KOPT-K1 (cell line): Measurements from ENCODE around the gene CFAP299.

Experiments
- H3K27ac ChIP-seq: fragments of 200-600 bp; sonication (generic); 2 replicates; pipeline ENCODE4 v1.5.1; 2016; ENCODE audit warnings: antibody characterized with exemption, mild to moderate bottlenecking, low read depth, low read length; ENCODE audit not compliant: poor library complexity, severe bottlenecking
- H3K36me3 ChIP-seq: fragments of 200-600 bp; sonication (generic); 2 replicates; pipeline ENCODE4 v1.5.1; 2017; ENCODE audit warnings: antibody characterized with exemption, mild to moderate bottlenecking, low read length, moderate library complexity; ENCODE audit not compliant: insufficient read depth
- H3K9me3 ChIP-seq: fragments of 200-600 bp; sonication (generic); 2 replicates; pipeline ENCODE4 v1.5.1; 2017; ENCODE audit warnings: antibody characterized with exemption, low read length, mild to moderate bottlenecking; ENCODE audit not compliant: insufficient read depth, poor library complexity, severe bottlenecking

Gene CFAP299

DNA sequence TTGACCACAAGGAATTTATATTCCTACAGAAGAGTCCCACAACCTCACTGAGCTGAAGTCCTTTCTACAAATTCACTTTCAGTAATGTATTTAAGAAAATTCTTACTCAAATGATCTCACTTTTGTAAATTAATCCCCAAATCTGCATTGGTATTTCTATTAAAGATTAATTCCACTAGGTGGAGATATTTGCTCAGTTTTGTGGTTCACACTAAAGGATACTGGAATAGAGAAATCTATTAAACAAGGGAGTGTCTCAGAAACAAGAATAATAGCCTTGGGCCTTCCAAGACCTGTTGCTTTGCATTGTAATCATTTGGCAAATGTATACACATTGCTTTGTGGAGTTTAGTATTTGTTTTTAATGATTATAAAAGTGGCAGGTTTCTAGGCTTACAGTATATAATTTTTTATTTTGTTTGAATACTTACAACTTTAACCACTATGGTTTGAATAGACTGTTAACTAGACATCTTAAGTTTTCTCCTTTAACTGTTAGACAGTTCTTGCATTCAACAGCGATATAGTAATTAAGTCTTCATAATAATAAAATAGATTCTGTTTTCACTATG lies 25.9 kb downstream of the CFAP299 start:
- Histone ChIP-seq H3K27ac (no peak overlapping the region), H3K9me3 (no peaks in the 10 kb centered on the region)

DNA sequence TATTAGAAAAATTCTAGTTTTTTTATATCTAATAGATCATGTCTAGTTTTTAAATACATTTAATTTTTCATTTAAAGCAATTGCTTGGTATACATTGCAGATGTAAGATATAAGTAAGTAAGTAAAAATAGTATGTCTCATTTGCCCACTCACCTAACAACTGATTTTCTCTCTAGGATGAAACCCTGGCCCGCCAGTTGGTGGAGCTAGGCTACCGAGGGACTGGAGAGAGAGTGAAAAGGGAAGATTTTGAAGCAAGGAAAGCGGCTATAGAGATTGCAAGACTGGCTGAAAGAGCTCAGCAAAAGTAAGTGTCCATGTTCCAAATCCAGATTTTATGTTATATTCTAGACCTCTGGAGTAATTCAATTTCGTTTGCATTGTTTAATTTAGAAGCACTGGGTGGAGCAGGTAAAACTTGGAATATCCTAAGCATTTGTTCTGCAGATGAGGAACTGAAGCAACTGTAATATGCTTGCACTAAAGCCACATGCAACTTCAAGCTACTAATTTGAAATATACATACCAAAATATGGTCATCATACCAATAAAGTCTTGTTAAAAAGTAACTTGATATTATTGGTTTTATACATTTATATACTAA lies 27.1 kb downstream of the CFAP299 start:
- Histone ChIP-seq H3K9me3 (no peaks in the 10 kb centered on the region), H3K27ac (no peak overlapping the region), H3K36me3 (no peaks in the 10 kb centered on the region)

More for the DNA sequence above, 25.9 kb downstream of the CFAP299 start:
- H3K36me3 ChIP-seq = no peaks in the 10 kb centered on the region

DNA sequence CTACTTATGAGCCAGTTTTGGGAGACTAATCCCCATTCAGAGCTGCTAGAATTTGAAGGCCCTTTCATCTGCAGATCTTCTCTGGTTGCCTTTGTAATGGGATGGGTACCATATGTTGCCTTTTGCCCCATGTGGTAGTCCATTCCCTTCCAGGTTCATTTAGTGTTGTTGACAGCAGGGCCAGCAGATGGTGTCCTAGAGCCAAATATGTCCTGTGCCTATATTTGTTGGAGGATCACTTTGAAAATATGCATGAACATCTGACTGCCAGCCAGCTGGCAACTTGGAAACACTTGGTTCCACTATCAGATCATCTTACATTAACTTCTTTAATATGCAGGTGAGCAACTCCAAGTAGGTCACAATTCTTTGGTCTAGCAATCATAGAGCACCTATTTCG lies 30.4 kb downstream of the CFAP299 start:
- peaks cover 9% of the 10 kb centered on the region for H3K9me3 ChIP-seq
- H3K27ac ChIP-seq = no peak overlapping the region
- H3K36me3 ChIP-seq = no peaks in the 10 kb centered on the region

DNA sequence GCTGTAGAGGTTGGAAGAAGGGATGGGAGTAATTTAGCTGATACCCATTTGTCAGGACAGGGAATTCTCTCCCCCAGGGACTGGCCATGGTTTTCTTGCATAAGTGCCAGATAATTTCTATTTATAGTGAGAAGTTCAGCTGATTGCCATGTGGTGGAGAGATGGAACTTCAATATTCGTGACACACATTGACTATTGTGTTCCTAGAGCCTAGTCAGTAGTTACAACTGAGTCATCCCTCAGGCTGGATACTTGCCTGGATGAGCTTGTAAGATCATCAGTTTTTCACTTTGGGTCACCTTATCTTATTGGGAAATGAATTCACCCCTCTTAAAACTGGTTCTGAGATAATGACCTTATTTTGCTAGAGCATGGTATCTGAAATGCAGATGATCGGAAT lies 32.2 kb downstream of the CFAP299 start:
- Histone ChIP-seq H3K36me3 (no peaks in the 10 kb centered on the region), H3K9me3 (peaks cover 19% of the 10 kb centered on the region), H3K27ac (no peak overlapping the region)

DNA sequence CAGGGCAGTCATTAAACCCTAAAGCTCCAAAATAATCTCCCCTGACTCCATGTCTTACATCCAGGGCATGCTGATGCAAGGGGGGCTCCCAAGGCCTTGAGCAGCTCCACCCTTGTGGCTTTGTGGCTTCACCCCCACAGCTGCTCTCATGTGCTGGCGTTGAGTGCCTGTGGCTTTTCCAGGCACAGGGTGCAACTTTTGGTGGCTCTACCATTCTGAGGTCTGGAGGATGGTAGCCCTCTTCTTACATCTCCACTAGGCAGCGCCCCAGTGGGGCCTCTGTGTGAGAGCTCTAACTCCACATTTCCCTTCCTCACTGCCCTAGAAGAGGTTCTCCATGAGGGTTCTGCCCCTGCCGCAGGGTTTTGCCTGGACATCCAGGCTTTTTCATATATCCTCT lies 35.1 kb downstream of the CFAP299 start:
- H3K9me3 ChIP-seq = peaks cover 19% of the 10 kb centered on the region
- H3K27ac ChIP-seq = no peak overlapping the region
- no peaks in the 10 kb centered on the region for H3K36me3 ChIP-seq

DNA sequence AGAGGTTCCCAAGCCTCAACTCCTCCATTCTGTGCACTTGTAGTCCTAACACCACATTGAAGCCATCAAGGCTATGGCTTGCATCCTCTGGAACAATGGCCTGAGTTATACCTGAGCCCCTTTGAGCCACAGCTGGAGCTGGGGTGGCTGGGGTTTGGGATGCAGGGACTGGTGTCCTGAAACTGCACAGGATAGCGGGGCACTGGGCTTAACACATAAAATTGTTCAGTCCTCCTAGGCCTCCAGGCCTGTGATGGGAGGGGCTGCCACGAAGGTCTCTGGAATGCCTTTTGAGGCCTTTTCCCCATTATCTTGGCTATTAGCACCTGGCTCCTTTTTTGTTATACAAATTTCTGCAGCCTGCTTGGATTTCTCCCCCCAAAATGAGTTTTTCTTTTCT lies 35.5 kb downstream of the CFAP299 start:
- peaks cover 19% of the 10 kb centered on the region for H3K9me3 ChIP-seq
- no peak overlapping the region for H3K27ac ChIP-seq
- H3K36me3 ChIP-seq = no peaks in the 10 kb centered on the region

DNA sequence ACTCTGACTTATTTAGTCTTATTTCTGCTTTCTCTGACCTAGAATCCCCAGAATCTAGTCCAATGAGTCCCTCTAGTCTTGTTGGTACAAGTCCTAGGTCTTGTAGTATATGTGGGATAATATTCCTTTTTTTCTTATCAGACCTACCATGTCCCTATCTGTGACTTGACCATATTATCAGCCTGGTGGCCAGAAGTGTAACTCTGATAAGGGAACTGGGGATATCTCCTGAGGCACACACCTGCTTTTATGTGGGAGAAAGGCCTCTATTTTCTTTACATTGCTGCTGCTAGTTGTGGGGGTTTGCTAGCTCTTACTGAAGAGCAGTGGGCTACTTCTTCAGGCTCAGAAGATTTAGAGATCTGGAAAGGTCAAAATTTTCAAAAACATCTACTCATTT lies 38.6 kb downstream of the CFAP299 start:
- Histone ChIP-seq H3K36me3 (no peaks in the 10 kb centered on the region), H3K9me3 (peaks cover 19% of the 10 kb centered on the region), H3K27ac (no peak overlapping the region)

DNA sequence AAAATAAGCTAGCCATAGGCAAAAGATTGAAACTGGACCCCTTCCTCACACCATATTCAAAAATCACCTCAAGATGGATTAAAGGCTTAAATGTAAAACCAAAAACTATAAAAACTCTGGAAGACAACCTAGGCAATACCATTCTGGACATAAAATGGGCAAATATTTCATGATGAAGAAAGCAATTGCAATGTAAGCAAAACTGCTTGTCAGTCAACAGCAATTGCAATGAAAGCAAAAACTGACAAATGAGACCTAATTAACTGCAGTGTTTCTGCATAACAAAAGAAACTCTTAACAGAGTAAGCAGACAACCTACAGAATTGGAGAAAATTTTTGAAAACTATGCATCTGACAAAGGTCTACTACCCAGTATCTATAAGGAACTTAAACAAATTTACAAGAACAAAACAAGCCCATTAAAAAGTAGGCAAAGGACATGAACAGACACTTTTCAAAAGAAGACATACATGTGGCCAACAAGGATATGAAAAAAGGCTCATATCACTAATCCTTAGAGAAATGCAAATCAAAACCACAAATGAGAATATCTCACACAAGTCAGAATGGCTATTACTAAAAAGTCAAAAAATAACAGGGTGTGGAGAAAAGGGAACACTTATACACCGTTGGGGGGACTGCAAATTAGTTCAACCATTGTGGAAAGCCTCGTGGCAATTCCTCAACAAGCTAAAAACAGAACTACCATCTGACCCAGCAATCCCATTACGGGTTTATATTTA lies 46.7 kb downstream of the CFAP299 start:
- Histone ChIP-seq H3K27ac (no peak overlapping the region), H3K9me3 (peaks cover 15% of the 10 kb centered on the region), H3K36me3 (no peaks in the 10 kb centered on the region)

DNA sequence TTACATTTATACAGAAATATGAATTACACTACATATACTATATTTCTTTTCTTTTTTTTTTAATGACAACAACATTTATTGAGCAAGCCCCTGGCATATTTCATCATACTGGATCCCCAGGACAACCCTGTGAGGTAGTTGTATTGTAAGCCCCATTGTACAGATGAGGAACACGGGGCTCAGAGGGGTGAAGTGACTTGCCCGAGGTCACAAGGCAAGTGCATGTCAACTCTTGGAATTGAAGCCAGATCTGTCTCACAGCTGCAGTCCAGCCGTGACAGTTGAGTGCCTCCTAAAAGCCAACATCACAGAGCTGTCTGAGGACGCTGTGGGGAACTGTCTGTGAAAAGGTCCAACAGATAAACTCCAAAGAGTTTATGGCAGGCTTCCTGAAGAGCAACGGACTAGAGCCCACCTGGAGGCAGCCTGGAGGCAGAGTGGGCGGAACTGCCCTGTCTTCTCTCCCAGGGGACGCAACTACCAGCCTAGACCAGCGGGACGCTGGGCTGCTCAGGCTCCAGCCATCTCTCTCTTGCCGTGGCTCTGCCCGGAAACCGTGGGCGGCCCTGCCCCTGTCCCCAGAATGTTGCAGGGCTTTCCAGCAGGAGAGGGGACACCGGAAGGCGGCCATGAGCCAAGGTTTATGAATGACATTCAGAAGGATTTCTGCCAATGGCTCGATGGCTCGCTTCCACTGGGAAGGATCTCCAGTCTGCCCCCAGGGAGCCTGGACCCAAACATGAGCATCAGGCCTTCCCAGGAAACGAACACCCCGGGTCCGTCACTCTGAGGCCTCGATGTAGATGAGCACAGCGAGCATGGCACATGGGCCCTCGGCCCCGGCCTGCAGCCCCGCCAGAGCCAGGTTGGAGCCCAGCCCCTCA lies 50.1 kb downstream of the CFAP299 start:
- no peak overlapping the region for H3K27ac ChIP-seq
- peaks cover 15% of the 10 kb centered on the region for H3K9me3 ChIP-seq
- no peaks in the 10 kb centered on the region for H3K36me3 ChIP-seq

DNA sequence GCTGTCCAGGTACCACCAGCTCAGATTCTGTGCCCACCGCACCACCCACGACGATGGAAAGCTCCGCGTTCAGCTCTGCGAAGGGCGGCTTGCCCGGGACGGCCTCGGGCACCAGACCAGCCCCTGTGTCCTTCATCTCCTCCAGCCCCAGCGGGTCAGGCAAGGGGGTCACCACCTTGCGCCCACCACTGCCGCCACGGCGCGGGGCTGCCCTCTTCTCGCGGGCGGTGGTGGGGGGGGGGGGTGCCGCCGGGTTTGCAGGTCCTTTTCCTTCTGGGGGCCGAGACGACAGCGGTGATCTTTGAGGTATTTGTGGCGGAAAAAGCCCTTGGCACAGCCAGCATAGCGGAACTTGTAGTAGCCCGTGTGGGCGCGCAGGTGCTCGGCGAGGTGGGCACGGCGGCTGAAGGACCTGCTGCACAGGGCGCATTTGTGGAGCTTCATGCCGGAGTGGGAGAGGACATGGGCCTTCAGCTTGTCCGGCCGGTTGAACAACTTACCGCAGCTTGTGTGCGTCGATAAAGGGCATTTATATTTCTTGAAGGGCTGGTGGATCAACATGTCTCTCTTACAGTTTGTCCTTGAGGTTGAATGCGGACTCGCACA lies 50.9 kb downstream of the CFAP299 start:
- no peaks in the 10 kb centered on the region for H3K36me3 ChIP-seq
- no peak overlapping the region for H3K27ac ChIP-seq
- peaks cover 15% of the 10 kb centered on the region for H3K9me3 ChIP-seq

DNA sequence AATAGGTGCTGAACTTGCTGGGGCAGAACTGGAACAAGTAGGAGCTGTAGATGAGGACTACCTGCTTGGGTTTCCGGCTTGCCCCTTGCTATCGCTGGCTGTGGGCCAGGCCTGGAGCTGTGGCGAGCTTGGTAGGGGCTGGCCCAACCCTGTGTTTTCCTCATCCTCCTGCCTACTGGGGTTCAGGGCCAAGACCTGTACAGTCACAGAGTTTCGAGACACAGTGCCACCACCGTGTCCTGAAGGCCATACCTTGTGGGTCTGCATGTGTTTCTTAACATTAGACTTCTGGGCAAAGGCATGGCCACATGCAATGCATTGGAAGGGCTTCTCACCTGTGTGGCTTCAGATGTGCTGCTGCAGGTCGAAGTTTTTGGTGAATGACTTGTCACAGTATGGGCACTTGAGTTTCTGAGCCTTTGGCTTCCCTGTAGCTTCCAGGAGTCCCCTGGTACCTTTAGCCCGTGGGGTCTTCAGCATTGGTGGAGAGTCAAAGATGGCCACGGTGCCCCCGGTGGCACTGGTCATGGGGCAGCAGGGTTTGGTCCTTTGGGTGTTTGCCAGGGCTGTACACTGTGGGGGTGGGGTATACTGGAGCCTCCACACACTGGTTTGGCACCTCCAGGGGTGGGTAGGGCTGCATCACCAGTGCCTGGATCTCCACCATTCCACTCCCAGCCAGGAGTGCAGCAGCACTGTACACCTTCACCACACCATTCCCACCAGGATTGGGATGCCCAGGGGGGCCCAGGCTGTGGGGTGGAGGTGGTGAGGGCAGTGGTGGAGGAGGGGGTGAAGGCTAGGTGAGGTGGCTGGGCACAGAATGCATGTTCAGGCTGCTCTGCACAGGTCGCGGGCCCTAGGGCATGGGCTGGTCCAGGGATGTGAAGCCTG lies 52.1 kb downstream of the CFAP299 start:
- H3K9me3 ChIP-seq = peaks cover 15% of the 10 kb centered on the region
- no peak overlapping the region for H3K27ac ChIP-seq
- H3K36me3 ChIP-seq = no peaks in the 10 kb centered on the region

DNA sequence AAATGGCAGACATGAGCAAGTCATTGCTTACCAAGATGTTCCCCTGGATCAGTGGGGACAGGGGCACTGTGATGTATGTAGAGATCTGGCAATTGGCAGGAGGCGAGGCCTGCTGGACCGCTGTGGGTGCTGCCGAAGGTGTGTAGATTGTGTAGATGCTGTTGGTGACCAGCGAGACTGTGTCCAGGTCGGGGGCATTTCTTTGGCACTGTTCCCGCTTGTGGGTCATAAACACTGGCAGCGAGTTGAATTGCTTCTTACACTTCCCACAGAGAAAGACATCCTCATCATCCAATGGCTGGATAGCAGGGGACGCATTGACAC lies 52.7 kb downstream of the CFAP299 start:
- Histone ChIP-seq H3K9me3 (peaks cover 15% of the 10 kb centered on the region), H3K36me3 (no peaks in the 10 kb centered on the region)

DNA sequence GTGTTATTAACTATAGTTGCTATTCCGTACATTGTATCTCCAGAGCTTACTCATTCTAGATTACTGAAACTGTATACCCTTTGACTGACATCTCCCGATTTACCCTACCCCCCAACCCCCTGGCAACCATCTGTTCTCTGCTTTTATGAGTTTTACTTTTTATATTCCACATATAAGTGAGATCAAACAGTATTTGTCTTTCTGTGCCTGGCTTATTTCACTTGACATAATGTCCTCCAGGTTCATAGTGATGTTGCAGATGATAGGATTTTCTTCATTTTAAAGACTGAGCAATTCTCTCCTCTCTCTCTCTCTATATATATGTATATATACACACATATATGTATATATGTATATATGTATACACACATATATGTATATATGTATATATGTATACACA lies 54.6 kb downstream of the CFAP299 start:
- Histone ChIP-seq H3K9me3 (peaks cover 15% of the 10 kb centered on the region), H3K36me3 (no peaks in the 10 kb centered on the region), H3K27ac (no peak overlapping the region)

More for the DNA sequence above, 52.7 kb downstream of the CFAP299 start:
- no peak overlapping the region for H3K27ac ChIP-seq
